NCI-H748 (cell line): ENCODE data around the gene DEDD2.
"Not testable (repeated sequence)": the region's sequence is repeated elsewhere in the genome, so short reads cannot be mapped to it uniquely, and the experiment has no call there.

Experiments
- DNase-seq: peaks from one replicate; lab custom pipeline; 2025; ENCODE audit not compliant: unreplicated experiment; lab: John Stamatoyannopoulos, UW

DEDD2 gene, protein sequence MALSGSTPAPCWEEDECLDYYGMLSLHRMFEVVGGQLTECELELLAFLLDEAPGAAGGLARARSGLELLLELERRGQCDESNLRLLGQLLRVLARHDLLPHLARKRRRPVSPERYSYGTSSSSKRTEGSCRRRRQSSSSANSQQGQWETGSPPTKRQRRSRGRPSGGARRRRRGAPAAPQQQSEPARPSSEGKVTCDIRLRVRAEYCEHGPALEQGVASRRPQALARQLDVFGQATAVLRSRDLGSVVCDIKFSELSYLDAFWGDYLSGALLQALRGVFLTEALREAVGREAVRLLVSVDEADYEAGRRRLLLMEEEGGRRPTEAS

DNA sequence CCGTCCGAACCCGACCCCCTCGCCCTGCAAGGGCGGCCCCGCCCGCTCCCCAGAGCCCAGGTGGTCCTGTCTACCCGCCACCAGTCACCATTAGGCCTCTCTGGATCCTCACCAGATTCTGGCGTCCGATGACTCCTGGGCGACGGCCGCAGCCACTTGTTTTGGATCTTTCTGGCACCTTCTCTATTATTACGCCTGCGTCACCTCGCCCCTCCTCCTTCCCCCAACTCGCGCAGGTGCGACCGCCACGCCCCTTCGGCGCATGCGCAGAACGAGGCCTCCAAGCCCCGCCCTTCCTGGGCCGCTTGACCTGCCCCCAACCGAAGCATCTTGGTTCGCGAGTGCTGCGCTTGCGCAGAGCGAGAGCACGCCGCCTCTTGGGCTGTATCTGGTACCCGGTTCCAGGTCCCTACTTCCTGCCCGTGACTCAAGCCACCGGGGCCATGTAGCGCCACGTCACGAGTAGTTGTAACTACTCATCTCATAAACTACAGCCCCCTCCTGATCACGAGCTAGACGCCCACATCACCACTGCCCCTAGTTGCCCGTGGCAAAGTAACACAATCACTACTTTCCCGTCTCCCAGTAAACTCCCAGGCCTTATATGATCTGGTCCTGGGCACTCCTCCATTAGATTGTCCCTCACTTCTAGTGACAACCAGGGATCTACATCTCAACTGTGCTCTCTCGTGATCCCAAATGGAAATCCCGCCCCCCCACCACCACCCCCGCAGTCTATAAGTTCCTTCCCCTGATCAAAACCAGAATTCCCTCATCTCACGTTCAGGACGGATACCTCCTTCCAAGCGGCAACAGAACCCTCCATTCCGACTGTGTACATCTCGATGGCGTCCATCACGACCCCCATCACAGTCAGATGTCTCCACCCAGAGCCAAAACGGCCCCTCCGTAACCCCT, at the start of gene DEDD2:
Gene DEDD2 (minus strand): TSS at position 158 of the 918 bp plus-strand sequence. CDS start 670 bp downstream, outside the sequence.
- peak; percentile 98 for DNase-seq

DNA sequence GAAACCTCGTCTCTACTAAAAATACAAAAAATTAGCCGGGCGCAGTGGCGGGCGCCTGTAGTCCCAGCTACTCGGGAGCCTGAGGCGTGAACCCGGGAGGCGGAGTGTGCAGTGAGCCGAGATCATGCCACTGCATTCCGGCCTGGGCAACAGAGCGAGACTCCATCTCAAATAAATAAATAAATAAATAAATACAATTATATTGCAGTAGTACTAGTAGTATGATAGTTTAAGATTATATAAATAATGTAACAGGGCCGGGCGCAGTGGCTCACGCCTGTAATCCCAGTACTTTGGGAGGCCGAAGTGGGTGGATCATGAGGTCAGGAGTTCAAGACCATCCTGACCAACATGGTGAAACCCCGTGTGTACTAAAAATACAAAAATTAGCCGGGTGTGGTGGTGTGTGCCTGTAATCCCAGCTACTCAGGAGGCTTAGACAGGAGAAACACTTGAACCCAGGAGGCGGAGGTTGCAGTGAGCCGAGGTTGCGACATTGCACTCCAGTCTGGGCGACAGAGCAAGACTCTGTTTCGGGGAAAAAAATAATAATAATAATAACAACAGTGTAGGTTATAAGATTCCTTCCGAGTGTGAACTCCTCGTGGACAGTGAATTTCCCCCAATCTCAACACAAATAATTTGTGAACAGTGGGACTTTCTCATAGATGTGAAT, 49.6 kb upstream of the DEDD2 start:
- DNase-seq: not testable (repeated sequence)

DNA sequence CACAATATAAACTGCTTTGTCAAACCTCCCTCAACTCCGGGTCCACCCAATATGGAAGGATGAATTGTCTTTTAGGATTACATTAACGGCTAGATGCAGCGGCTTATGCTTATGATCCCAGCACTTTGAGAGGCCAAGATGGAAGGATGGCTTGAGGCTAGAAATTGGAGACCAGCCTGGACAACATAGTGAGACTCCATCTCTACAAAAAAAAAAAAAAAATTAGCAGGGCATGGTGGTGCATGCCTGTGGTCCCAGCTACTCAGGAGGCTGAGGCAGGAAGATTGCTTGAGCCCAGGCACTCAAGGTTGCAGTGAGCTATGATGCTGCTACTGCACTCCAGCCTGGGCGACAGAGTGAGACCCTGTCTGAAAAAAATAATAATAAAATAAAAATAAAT, 48.6 kb upstream of the DEDD2 start:
- DNase-seq: not testable (repeated sequence)

DNA sequence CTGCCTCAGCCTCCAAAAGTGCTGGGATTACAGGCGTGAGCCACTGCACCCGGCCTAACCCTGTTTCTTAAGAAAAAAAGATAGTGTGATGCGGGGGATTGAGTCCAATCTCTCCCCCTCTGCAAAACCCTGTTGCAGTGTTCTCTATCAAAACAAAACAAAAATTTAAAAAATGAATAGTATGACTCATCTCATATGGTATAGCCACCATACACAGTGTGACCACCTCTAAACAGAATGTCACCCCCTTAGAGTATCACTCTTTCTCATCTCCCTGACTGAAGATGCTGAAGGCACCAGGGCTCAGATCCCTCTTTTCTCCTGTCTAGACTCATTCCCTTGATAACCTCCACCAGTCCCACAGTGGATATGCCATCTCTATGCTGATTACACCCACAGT, 44.3 kb upstream of the DEDD2 start:
- no peak for DNase-seq

DNA sequence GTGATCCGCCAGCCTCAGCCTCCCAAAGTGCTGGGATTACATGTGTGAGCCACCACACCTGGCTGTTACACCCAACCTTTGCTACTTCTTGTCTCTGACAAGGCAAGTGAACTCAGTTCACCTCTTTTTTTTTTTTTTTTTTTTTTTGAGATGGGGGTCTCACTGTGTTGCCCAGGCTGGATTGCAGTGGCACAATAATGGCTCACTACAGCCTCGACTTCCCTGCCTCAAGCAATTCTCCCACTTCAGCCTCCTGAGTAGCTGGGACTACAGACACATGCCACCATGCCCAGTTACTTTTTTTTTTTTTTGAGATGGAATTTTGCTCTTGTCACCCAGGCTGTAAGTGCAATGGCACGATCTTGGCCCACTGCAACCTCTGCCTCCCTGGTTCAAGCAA, 40.4 kb upstream of the DEDD2 start:
- DNase-seq: not testable (repeated sequence)

DNA sequence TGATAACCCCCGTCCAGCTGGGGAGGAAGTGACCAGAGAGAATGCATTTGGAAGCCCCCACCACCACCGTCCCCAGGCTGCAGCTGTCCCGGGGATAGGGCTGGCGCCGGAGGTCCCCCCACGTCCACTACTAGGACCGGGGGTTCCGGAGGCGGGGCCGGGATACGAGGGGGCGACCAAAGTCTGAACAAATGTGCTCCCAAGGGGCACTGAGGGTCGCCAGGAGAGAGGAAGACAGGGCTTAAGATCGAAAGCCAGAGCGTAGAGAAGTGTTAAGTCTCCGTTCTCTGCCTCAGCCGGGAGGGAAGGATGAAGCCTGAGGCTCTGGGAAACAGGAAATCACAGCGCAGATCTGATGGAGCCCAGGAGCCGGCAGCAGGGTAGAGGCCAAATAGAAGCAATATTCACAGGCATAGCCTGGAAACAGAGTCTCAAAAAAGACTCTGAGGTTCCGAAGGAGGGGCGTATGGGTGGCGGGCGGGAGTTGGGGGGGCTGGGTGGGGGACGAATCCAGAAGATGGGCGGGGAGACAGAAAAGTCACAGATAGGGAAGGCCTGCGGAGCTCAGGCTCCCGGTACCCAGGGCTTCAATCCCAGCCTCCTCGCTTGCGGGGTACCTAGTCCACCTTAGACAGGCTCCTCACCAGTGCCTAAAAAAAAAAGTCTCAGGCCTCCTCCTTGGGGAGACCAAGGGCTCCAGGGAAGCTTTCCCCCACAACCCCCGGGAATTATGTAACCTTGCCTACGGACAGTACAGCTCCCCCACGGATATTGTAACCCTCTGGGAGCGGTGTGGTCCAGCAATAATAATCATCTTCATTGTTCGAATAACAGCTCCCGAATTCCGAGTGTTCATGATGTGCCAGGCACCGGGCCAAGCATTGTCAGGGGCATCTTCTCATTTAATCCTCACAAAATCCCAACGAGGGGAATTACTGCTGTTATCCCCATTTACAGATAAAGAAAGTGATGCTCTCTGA, 38.6 kb upstream of the DEDD2 start:
- peak; percentile 70 for DNase-seq

DNA sequence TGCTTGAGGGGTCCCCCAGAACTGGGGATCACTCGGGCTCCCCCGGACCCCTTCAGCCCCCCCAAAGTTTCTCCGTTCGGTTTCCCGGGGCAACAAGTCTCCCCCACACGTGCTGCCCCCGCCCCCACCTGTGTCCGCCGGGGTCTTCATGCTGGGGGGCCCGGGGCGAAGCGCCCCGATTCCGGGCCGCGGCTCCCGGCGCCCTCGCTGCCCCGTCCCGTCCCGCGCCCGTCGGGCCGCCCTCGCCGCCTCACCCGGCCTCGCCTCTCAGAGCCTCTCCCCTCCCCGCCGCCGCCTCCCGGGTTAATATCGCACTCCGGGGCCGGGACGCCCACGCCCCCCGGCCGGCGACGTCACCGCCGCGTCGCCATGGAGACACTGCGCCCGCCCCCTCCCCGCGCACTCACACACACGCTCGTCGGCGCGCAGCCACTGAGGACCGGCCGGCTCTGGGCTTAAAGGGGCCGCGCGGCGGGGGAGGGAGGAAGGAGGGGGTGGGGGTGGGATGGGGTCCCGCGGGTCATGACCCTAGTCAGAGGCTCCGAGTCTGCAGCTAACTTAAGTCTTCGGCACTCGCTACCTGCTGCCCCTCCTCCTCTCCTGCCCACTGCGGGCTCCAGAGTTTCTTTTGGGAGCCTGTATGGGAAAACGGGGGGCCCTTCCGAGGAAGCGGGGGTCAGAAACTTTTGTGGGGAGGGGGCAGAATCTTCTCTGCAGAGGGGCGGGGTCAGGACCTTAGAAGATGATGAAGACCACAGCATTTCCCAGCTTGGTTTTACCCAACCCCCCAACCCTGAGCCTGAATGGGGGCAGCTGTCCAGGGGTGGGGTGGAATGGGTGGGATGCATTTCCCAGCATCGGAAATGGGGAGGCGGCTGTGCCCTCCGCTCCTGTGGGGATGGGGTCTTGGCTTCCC, 37.6 kb upstream of the DEDD2 start, which contains the start of gene ERF:
Gene ERF (minus strand): TSS at position 279 of the 916 bp plus-strand sequence. CDS start 129 bp downstream, at position 150.
- DNase-seq: peak; percentile 92

DNA sequence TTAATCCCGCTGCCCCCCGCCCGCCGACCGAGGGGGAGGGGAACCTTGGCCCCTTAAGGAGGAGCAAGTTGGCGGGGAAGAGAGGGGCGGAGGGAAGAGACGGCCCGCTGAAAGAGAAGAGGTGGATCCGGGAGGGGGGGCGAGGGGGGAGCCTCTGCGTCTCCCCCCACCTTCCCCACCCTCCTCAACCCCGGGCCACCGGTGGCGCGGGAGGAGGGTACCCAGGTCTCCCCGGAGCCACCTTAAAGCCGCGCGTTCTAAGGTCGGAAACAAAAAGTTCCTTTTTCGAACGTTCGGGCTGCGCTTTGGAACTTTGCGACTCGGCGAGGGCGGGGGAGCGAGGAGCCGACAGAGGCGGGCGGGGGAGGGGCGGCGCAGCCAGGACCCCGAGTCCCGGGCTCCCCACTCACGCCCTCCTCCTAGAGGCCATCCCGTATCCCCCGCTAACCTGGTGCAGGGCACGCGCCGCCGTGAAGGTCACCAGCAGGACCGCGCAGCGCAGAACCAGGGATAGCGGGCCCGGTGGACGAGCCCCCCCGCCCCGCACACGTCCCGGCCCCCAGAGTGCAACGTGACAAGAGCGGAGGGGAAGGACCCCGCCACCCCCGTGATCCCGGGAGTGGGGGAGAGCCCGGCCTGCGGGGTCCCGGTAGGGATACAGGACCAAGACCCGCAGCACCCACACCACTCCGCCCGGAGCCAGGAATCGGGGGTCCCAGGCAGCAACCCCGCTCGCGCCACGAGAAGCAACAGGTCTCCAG, 36.8 kb upstream of the DEDD2 start:
- DNase-seq: peak; percentile 64

DNA sequence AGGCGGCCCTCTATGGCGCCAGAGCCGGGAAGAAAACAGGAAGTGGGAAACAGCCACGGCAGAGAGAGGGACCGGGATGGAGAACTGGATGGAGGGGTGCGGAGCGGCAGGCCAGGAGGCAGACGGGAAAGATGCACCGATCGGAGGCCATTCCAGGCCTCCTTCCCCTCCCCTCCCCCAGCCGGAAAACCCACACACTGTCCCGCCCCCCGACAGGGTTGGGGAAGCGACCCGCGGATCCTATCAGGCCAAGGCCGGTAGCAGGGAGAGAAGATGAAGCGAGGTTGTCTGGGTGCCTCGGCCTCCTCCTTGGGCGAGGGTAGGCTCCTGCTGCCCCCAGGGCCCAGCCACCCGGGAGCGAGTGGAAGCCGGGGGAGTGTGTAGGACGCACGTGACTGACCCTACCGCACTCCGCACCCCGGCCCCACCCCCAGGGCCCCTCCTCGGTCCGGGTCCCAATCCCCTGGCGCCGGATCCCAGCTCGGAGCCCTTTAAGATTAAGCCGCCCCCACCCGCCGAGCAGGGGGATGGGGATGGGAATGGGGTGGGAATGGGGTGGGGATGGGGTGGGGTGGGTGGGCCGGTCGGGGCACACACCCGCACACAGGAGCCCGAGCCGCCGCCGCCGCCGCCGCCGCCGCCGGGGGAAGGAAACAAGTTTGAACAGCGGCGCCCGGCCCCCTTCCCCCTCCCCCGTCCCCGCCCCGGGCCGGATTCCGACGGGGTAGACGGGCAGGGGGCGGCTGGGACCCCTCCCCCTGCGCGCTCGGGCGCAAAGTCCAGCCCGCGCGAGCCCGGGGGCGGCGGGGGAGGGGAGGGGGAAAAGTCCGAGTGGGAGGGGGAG, 36.0 kb upstream of the DEDD2 start:
- DNase-seq: peak; percentile 64

DNA sequence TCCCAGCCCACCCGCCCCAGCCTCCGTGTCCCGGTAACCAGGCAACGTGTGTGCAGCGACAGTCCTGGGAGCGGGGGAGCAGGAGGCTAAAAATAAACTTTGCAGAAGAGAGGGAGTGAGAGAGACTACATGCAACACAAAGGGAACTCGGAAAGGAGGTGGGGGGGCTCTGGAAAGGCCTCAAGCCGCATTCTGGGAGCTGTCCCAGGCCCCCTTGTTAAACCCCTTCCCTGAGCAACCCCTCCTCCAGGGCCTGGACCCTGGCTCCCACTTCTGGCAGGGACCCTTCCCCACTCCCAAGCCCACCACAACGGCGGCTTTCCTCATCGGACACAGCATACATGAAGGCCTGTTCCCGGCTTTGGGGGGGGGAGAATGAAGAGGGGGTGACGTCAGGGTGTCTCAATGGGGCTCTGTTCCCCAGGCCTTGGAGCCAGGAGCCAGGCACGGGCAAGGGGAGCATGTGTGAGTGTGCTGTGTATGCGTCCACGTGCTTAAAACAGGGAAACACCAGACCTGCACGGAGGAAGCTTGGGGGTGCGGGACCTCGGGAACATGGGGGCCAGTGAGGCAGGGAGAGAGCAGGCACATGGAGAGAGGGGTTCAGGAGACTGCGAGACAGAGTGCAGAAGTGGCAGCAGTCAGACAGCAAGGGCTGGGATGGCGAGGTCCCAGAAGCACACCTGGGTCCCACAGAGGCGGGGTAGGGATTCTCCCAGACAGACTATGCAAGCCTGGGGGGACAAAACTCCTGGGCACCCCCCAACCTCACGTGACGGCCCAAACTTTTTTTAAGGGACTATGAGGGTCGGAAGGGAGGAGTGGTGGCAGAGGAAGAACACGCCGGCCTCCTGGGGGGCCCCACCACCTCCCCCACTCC, 35.1 kb upstream of the DEDD2 start:
- DNase-seq: no peak

DNA sequence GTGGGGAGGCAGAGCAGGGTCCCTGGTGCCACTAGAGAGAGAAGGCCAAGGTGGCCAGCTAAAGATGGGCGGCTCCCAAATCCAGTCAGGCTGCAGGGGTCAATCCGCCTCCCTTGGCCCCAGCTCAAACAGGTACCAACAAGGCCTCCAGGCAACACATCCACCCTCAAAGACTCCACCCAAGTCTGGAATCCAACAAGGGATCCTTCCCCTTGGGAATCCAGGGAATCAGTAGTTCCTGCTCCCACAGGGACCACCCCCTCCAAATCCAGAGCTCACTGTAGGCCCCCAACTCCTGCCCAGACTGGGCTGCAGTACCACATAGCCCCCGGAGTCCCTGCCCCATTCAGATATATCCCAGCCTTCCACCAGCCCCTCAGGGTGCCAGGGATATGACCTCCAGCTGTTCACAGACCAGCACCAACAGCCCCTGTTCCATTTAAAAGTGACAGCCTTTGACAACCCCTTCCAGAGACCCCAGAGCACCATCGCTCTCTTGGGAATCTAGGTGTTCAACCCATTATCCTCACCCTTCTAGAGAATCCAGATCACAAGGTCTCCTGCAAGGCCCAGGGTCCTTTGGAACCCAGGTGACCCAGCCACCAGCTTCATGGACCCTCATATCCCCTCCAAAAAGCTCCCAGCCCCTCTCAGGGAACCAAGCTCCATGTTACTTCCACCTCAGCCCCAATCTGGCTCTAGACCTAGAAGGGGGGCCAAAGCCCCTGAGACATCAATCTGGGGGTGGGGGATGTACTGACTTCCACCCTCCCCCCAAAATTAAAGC, 34.3 kb upstream of the DEDD2 start:
- no peak for DNase-seq

DNA sequence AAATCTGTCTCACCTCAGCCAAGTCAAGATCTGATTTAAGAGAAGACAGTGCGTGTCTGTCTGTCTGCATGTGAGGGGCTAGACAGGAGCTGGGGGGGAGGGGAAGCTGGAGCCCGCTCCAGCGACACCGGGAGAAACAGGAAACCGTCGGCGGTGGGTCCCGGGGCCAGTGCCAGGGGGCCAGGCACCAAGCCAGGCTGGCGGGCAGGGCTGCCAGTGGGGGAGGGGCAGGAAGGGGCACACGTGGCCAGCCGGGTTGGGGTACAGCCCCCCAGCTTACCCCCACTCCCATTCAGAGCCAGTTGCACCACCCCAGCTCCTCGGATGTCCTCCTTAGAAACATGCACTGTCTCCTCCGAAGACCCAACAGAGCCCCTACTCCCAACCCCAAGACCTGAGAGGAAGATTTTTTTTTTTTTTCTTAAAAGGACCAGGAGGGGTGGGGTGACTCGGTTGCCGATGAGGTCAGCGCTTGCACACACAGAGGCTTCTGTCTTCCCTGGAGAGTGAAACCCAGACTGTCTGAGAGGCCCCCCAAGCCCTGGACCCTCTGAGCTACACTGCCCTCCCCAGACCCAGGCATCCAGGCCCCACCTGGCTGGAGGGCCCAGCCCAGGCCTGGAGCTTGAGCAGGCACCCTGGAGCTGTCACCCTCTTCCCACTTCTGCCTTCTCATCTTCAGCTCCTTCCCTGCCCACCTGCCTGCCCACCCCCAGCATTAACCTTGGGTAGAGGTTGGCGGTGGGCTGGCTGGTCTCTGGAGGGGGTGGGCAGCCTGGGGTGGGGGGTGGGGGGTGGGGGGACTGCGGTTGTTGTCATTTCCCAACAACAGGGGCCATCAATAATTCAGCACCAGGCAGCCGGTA, 33.4 kb upstream of the DEDD2 start:
- no peak for DNase-seq

DNA sequence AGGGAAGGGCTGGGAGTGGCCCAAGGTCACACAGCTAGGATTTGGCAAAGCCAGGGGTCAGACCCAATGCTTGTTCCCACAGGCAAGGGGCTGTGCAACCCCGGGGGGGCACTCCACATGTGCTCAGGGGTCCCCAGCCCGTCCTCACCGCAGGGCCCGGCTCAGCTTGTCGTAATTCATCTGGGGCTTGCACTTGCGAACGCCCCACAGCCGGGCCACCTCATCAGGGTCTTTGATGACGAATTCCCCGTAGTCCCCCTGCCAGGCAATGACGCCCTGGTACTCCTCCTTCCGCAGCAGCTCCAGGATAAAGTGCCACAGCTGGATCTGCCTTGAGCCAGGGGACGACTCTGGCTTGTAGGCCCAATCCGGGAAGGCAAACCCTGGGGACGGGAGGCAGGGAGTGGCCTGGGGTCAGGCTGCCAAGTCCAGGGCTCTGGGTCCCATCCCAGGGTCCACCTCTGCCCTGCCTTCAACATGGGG, 32.7 kb upstream of the DEDD2 start:
- DNase-seq: no peak

DNA sequence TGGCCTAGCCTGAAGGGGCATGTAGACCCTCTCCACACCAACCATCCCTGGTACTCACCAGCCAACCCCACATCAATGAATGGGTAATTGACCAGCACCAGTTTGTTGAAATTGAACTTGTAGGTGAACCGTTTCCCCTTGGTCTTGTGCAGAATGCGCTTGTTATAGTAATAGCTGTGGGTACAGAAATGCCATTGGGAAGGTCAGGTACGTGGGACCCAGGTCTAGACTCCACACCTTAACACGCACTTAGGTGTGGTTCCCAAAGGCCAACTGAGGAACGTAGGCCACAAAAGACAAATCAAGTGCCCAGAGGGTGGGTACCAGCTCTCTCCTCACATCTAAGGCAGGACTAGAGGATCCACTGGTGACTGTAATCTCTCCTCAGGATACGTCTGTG, 32.3 kb upstream of the DEDD2 start:
- no peak for DNase-seq
